HCT116 (cell line): Measurements from ENCODE around the gene COL23A1. TPM values are rescaled to one million over a fixed set of nuclear protein-coding genes. Genes with fewer than 3 reads are reported as not detected.
"Not testable (repeated sequence)": the region's sequence is repeated elsewhere in the genome, so short reads cannot be mapped to it uniquely, and the experiment has no call there.

Experiments
- ATAC-seq: fragments of 200-7000 bp; cut with Tn5 transposase; 2 replicates; pipeline ENCODE4 v1.9.1; 2020; ENCODE audit warnings: mild to moderate bottlenecking, moderate library complexity
- BruUV-seq: library from RNA; stranded (reverse); fragments of 400-500 nt; replicated peaks from 2 replicates; lab custom pipeline; 2021; lab: Mats Ljungman, UMichigan
- CTCF ChIA-PET: fragments of 300-600 bp; sonication (Branson Sonifier 250); formaldehyde crosslinking; loops from one replicate; lab custom pipeline; 2021; ENCODE audit warnings: antibody characterized with exemption; lab: Charles Lee
- POLR2A ChIA-PET: fragments of 300-600, 350-600 bp; sonication (Branson Sonifier 250); formaldehyde crosslinking; loops from one replicate; lab custom pipeline; 2021; ENCODE audit warnings: antibody characterized with exemption; lab: Charles Lee
- RAD21 ChIA-PET, 2 experiments: fragments of 300-600 bp; sonication (Branson Sonifier 250); formaldehyde crosslinking; loops; one replicate each; lab custom pipeline; 2023; ENCODE audit warnings: low total read pairs in 2 of 2; ENCODE audit not compliant: uncharacterized antibody in 2 of 2, unreplicated experiment in 2 of 2, low non-redundant PET in 1 of 2; lab: Charles Lee
- DNase-seq: peaks from one replicate; pipeline ENCODE4 v3.0.0-alpha.2; 2010; ENCODE audit warnings: low read depth, low spot score
- H2AFZ ChIP-seq: fragments of 200-600 bp; shearing (Covaris generic), sonication (generic); 2 replicates; pipeline ENCODE4 v1.6.1; 2017; ENCODE audit warnings: low read depth, mixed run types, mixed read lengths, antibody characterized with exemption, low read length; ENCODE audit not compliant: poor library complexity, severe bottlenecking
- H3K27ac ChIP-seq: 2 replicates; pipeline ENCODE4 v1.5.1; 2012; ENCODE audit warnings: low read depth, low read length
- H3K27me3 ChIP-seq: fragments of 200-600 bp; sonication (generic); 2 replicates; pipeline ENCODE4 v1.6.1; 2016; ENCODE audit warnings: mixed run types, low read length, mixed read lengths; ENCODE audit not compliant: insufficient read depth
- H3K36me3 ChIP-seq, 2 experiments: fragments of 200-500 bp in 1 of 2; fragments of 200-600 bp in 1 of 2; sonication (Bioruptor generic) in 1 of 2; sonication (generic) in 1 of 2; 2 replicates each; pipeline versions ENCODE4 v1.5.1 to v1.6.1; 2014 to 2016; ENCODE audit warnings: low read length in 2 of 2, inconsistent platforms in 1 of 2, mixed read lengths in 1 of 2, mixed run types in 1 of 2; ENCODE audit not compliant: insufficient read depth in 2 of 2, control insufficient read depth in 1 of 2
- H3K4me1 ChIP-seq, 2 experiments: fragments of 200-600 bp in 1 of 2; sonication (generic) in 1 of 2; 2 replicates each; pipeline versions ENCODE4 v1.5.1 to v1.6.1; 2012 to 2017; ENCODE audit warnings: low read length in 2 of 2, inconsistent platforms in 1 of 2, mild to moderate bottlenecking in 1 of 2, mixed read lengths in 1 of 2, mixed run types in 1 of 2, moderate library complexity in 1 of 2; ENCODE audit not compliant: insufficient read depth in 2 of 2, control insufficient read depth in 1 of 2
- H3K4me2 ChIP-seq: fragments of 200-600 bp; sonication (generic); 2 replicates; pipeline ENCODE4 v1.6.1; 2017; ENCODE audit warnings: mixed run types, low read length, mixed read lengths
- H3K4me3 ChIP-seq, 2 experiments: fragments of 200-600 bp in 1 of 2; sonication (generic) in 1 of 2; replicated peaks in 1 of 2; 2 replicates each; pipeline ENCODE4 v1.5.1; 2011 to 2016; ENCODE audit warnings: low read length in 2 of 2, control low read depth in 1 of 2, low read depth in 1 of 2, mild to moderate bottlenecking in 1 of 2, mixed read lengths in 1 of 2, mixed run types in 1 of 2
- H3K79me2 ChIP-seq: fragments of 200-600 bp; sonication (generic); 2 replicates; pipeline ENCODE4 v1.6.1; 2017; ENCODE audit warnings: mild to moderate bottlenecking, mixed run types, low read length, moderate library complexity, mixed read lengths; ENCODE audit not compliant: insufficient read depth
- H3K9ac ChIP-seq: fragments of 200-600 bp; sonication (generic); 2 replicates; pipeline ENCODE4 v1.6.1; 2016; ENCODE audit warnings: low read length, mixed read lengths
- H3K9me2 ChIP-seq: fragments of 200-600 bp; sonication (generic), shearing (Covaris generic); 2 replicates; pipeline ENCODE4 v1.6.1; 2017; ENCODE audit warnings: mixed run types, mild to moderate bottlenecking, moderate library complexity; ENCODE audit not compliant: insufficient read depth
- H3K9me3 ChIP-seq, 2 experiments: fragments of 200-500 bp in 1 of 2; fragments of 200-600 bp in 1 of 2; sonication (Bioruptor generic) in 1 of 2; sonication (generic) in 1 of 2; 2 replicates each; pipeline ENCODE4 v1.6.1; 2014 to 2017; ENCODE audit warnings: low read length in 2 of 2, mixed read lengths in 2 of 2, inconsistent platforms in 1 of 2, low read depth in 1 of 2, mild to moderate bottlenecking in 1 of 2, mixed run types in 1 of 2, moderate library complexity in 1 of 2; ENCODE audit not compliant: control insufficient read depth in 1 of 2, insufficient read depth in 1 of 2
- H4K20me1 ChIP-seq: fragments of 200-600 bp; sonication (generic), shearing (Covaris generic); 2 replicates; pipeline ENCODE4 v1.6.1; 2017; ENCODE audit warnings: mixed run types, mild to moderate bottlenecking, moderate library complexity; ENCODE audit not compliant: insufficient read depth
- CEBPB ChIP-seq: IDR thresholded peaks from 2 replicates; pipeline ENCODE4 v1.6.1; 2012; ENCODE audit warnings: low read depth
- EGR1 ChIP-seq: IDR thresholded peaks from 2 replicates; pipeline ENCODE4 v1.6.1; 2012; ENCODE audit warnings: low read depth
- EZH2phosphoT487 ChIP-seq: fragments of 200-600 bp; IDR thresholded peaks from 2 replicates; pipeline ENCODE4 v1.6.1; 2018; ENCODE audit warnings: antibody characterized with exemption, borderline replicate concordance
- FOSL1 ChIP-seq: IDR thresholded peaks from 2 replicates; pipeline ENCODE4 v1.6.1; 2012; ENCODE audit warnings: low read depth
- JUND ChIP-seq: IDR thresholded peaks from 2 replicates; pipeline ENCODE4 v1.6.1; 2012
- POLR2AphosphoS5 ChIP-seq: IDR thresholded peaks from 2 replicates; pipeline ENCODE4 v1.6.1; 2011; ENCODE audit warnings: mild to moderate bottlenecking, low read depth, low read length, moderate library complexity
- RAD21 ChIP-seq: IDR thresholded peaks from 2 replicates; pipeline ENCODE4 v1.6.1; 2012; ENCODE audit warnings: low read depth, mild to moderate bottlenecking
- SIN3A ChIP-seq: IDR thresholded peaks from 2 replicates; pipeline ENCODE4 v1.6.1; 2012; ENCODE audit warnings: low read depth
- SP1 ChIP-seq: IDR thresholded peaks from 2 replicates; pipeline ENCODE4 v1.6.1; 2012; ENCODE audit warnings: low read depth
- SRF ChIP-seq: IDR thresholded peaks from 2 replicates; pipeline ENCODE4 v1.6.1; 2012; ENCODE audit warnings: low read depth
- TCF7L2 ChIP-seq: IDR thresholded peaks from 2 replicates; pipeline ENCODE4 v1.7.0; 2011; ENCODE audit warnings: borderline replicate concordance, inconsistent platforms; ENCODE audit not compliant: insufficient read depth, insufficient read length; ENCODE audit errors: extremely low read depth
- YY1 ChIP-seq: IDR thresholded peaks from 2 replicates; pipeline ENCODE4 v1.6.1; 2011; ENCODE audit warnings: low read length, low read depth, moderate library complexity, mild to moderate bottlenecking; ENCODE audit not compliant: insufficient replicate concordance; ENCODE audit errors: extremely low read depth
- ZFX ChIP-seq: fragments of 450-650 bp; IDR thresholded peaks from 2 replicates; pipeline ENCODE4 v1.6.1; 2017
- ZNF274 ChIP-seq: fragments of 200-500 bp; sonication (Bioruptor generic); IDR thresholded peaks from 2 replicates; pipeline ENCODE4 v1.6.1; 2014; ENCODE audit warnings: mild to moderate bottlenecking, low read depth, low read length, inconsistent platforms
- intact Hi-C: fragments of 100-400 bp; cut with micrococcal nuclease; formaldehyde crosslinking; loops from 2 replicates; pipeline ENCODE4 v1.10.0; 2022
- total RNA-seq: library from RNA; stranded (reverse); gene quantifications from one replicate; pipeline ENCODE4 v1.2.1, GENCODE V29; 2021; ENCODE audit not compliant: unreplicated experiment
- TF ChIP-seq, protein P1 (sequence below): IDR thresholded peaks from 2 replicates; pipeline ENCODE4 v1.6.1; 2012; ENCODE audit warnings: low read depth
- TF ChIP-seq, protein P2 (sequence below), 3 experiments: fragments of 200-600 bp in 1 of 3; sonication (generic) in 1 of 3; IDR thresholded peaks in 2 of 3; conservative IDR thresholded peaks in 1 of 3; 2 replicates each; pipeline ENCODE4 v1.5.1; 2012 to 2017; ENCODE audit warnings: low read depth in 2 of 3, low read length in 2 of 3, antibody characterized with exemption in 1 of 3, borderline replicate concordance in 1 of 3, control low read depth in 1 of 3, mild to moderate bottlenecking in 1 of 3, mixed read lengths in 1 of 3, mixed run types in 1 of 3, moderate library complexity in 1 of 3; ENCODE audit not compliant: insufficient read depth in 1 of 3
- TF ChIP-seq, protein P3 (sequence below): IDR thresholded peaks from 2 replicates; pipeline ENCODE4 v1.6.1; 2012
- TF ChIP-seq, protein P4 (sequence below): IDR thresholded peaks from 2 replicates; pipeline ENCODE4 v1.6.1; 2012

The COL23A1 gene
- total RNA-seq, 1 experiment from 2014 or later: not detected

DNA sequence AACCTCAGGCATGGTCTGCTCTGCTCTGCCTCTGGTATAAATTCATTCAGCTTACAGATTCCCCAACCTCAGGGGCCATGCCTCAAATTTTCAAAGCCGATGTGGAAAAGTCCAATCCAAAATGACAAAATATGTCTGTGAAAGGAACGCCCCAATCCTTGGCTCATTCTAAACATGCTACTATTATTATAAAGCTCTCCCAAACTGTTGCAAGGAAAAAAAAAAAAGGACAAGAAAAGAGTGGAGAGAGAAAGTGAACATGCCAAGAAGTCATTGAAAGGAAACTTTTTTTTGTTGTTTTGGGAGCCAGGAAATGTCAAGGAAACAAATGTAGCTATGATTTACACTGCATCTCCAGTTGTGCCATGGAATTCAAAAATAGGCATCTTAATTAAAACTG, 3.8 kb downstream of the COL23A1 start:
- Histone ChIP-seq H3K27me3 (no peaks in the 10 kb centered on the region), H3K4me3 (no peak overlapping the region), H3K79me2 (no peaks in the 10 kb centered on the region), H3K9ac (no peak overlapping the region), H3K9me3 (no peaks in the 10 kb centered on the region; a peak in 1 of 4 replicates)
- POLR2A ChIA-PET: no interaction called here
- intact Hi-C loops: no loop called here
- RAD21 ChIA-PET: no interaction called here
- no peak for DNase-seq
- BruUV-seq: no TSS peak
- no peak for TF ChIP-seq SIN3A
- TF ChIP-seq TCF7L2: no peak
- TF ChIP-seq, protein P1, sequence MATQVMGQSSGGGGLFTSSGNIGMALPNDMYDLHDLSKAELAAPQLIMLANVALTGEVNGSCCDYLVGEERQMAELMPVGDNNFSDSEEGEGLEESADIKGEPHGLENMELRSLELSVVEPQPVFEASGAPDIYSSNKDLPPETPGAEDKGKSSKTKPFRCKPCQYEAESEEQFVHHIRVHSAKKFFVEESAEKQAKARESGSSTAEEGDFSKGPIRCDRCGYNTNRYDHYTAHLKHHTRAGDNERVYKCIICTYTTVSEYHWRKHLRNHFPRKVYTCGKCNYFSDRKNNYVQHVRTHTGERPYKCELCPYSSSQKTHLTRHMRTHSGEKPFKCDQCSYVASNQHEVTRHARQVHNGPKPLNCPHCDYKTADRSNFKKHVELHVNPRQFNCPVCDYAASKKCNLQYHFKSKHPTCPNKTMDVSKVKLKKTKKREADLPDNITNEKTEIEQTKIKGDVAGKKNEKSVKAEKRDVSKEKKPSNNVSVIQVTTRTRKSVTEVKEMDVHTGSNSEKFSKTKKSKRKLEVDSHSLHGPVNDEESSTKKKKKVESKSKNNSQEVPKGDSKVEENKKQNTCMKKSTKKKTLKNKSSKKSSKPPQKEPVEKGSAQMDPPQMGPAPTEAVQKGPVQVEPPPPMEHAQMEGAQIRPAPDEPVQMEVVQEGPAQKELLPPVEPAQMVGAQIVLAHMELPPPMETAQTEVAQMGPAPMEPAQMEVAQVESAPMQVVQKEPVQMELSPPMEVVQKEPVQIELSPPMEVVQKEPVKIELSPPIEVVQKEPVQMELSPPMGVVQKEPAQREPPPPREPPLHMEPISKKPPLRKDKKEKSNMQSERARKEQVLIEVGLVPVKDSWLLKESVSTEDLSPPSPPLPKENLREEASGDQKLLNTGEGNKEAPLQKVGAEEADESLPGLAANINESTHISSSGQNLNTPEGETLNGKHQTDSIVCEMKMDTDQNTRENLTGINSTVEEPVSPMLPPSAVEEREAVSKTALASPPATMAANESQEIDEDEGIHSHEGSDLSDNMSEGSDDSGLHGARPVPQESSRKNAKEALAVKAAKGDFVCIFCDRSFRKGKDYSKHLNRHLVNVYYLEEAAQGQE: no peak
- TF ChIP-seq SRF: no peak
- no peak for TF ChIP-seq YY1
- TF ChIP-seq SP1: no peak
- TF ChIP-seq, protein P2, sequence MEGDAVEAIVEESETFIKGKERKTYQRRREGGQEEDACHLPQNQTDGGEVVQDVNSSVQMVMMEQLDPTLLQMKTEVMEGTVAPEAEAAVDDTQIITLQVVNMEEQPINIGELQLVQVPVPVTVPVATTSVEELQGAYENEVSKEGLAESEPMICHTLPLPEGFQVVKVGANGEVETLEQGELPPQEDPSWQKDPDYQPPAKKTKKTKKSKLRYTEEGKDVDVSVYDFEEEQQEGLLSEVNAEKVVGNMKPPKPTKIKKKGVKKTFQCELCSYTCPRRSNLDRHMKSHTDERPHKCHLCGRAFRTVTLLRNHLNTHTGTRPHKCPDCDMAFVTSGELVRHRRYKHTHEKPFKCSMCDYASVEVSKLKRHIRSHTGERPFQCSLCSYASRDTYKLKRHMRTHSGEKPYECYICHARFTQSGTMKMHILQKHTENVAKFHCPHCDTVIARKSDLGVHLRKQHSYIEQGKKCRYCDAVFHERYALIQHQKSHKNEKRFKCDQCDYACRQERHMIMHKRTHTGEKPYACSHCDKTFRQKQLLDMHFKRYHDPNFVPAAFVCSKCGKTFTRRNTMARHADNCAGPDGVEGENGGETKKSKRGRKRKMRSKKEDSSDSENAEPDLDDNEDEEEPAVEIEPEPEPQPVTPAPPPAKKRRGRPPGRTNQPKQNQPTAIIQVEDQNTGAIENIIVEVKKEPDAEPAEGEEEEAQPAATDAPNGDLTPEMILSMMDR (IDR thresholded peaks at IDR 0.05 in 2 of 3, conservative IDR thresholded peaks at IDR 0.05 in 1 of 3; ENCODE audit: borderline replicate concordance in 1 of 3, insufficient read depth in 1 of 3, low read depth in 2 of 3, low read length in 2 of 3): no peak
- no peak for TF ChIP-seq ZNF274
- TF ChIP-seq ZFX: no peak
- no peak for TF ChIP-seq CEBPB
- no peak for TF ChIP-seq RAD21
- TF ChIP-seq, protein P3, sequence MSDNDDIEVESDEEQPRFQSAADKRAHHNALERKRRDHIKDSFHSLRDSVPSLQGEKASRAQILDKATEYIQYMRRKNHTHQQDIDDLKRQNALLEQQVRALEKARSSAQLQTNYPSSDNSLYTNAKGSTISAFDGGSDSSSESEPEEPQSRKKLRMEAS: no peak
- TF ChIP-seq POLR2AphosphoS5: no peak
- TF ChIP-seq EGR1: no peak
- TF ChIP-seq EZH2phosphoT487: no peak
- no peak for TF ChIP-seq FOSL1
- TF ChIP-seq, protein P4, sequence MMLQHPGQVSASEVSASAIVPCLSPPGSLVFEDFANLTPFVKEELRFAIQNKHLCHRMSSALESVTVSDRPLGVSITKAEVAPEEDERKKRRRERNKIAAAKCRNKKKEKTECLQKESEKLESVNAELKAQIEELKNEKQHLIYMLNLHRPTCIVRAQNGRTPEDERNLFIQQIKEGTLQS: no peak
- TF ChIP-seq JUND: no peak
- TF ChIP-seq, all 23 proteins: peak for 0
- H3K4me1 ChIP-seq: no peaks in the 10 kb centered on the region
- no peaks in the 10 kb centered on the region for H3K36me3 ChIP-seq
- no peaks in the 10 kb centered on the region for H3K9me2 ChIP-seq
- no peaks in the 10 kb centered on the region for H4K20me1 ChIP-seq
- no peak for ATAC-seq
- H3K4me2 ChIP-seq: no peak overlapping the region
- H2AFZ ChIP-seq: no peak overlapping the region
- CTCF ChIA-PET: no interaction called here
- no peak overlapping the region for H3K27ac ChIP-seq

DNA sequence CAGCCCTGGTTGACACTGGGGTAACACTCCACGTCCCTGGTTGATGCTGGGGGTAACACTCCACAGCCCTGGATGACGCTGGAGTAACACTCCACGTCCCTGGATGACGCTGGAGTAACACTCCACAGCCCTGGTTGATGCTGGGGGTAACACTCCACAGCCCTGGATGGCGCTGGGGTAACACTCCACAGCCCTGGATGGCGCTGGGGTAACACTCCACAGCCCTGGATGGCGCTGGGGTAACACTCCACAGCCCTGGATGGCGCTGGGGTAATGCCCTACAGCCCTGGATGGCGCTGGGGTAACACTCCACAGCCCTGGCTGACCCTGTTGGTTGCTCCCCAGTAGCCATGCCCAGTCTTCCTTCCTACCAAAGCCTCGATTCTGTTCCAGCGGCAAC, 4.8 kb downstream of the COL23A1 start:
- H3K4me1 ChIP-seq, H3K79me2 ChIP-seq, CTCF ChIA-PET, POLR2A ChIA-PET, H4K20me1 ChIP-seq, H3K4me3 ChIP-seq, H3K4me2 ChIP-seq, H3K27ac ChIP-seq, H2AFZ ChIP-seq, intact Hi-C loops, H3K9me2 ChIP-seq, H3K27me3 ChIP-seq, H3K36me3 ChIP-seq, BruUV-seq, H3K9me3 ChIP-seq, H3K9ac ChIP-seq, RAD21 ChIA-PET: not testable (repeated sequence)
- ATAC-seq (peak; percentile 88), DNase-seq (peak; percentile 10)
